Activated CD4-positive, alpha-beta T cell treated with anti-CD3 and anti-CD28 coated beads for 36 hours (primary cell): ENCODE data around the gene DLGAP1. TPM values are rescaled to one million over a fixed set of nuclear protein-coding genes. Genes with fewer than 3 reads are reported as not detected.

ENCODE experiments used
- ATAC-seq: fragments of 200-7000 bp; cut with Tn5 transposase; one replicate; pipeline ENCODE4 v1.10.0; 2021; ENCODE audit warnings: mild to moderate bottlenecking, moderate library complexity
- CTCF ChIA-PET: fragments of 350-600 bp; sonication (Branson Sonifier 250); formaldehyde crosslinking; loops from one replicate; lab custom pipeline; 2021; ENCODE audit warnings: antibody characterized with exemption; lab: Charles Lee
- POLR2A ChIA-PET: fragments of 350-600 bp; sonication (Branson Sonifier 250); formaldehyde crosslinking; loops from one replicate; lab custom pipeline; 2021; ENCODE audit warnings: antibody characterized with exemption, inconsistent platforms; lab: Charles Lee
- DNase-seq: peaks from one replicate; pipeline ENCODE4 v3.0.0-alpha.2; 2020
- H3K27ac Mint-ChIP-seq: one replicate; pipeline ENCODE4 v1.8.0; 2021; ENCODE audit warnings: mixed read lengths
- H3K27me3 Mint-ChIP-seq: one replicate; pipeline ENCODE4 v1.8.0; 2021; ENCODE audit warnings: mixed read lengths
- H3K36me3 Mint-ChIP-seq: one replicate; pipeline ENCODE4 v1.8.0; 2021; ENCODE audit warnings: low read depth, mixed read lengths
- H3K4me1 Mint-ChIP-seq: one replicate; pipeline ENCODE4 v1.8.0; 2021; ENCODE audit warnings: mixed read lengths
- H3K4me3 Mint-ChIP-seq: one replicate; pipeline ENCODE4 v1.8.0; 2021; ENCODE audit warnings: mild to moderate bottlenecking, moderate library complexity, mixed read lengths
- H3K9me3 Mint-ChIP-seq: one replicate; pipeline ENCODE4 v1.8.0; 2021; ENCODE audit warnings: low read depth, mixed read lengths
- intact Hi-C, 2 experiments: fragments of 100-400 bp; cut with DNase I in 1 of 2; cut with micrococcal nuclease in 1 of 2; formaldehyde crosslinking; loops; one replicate each; pipeline versions ENCODE4 v1.14.2 to v1.15.1; 2022 to 2024; cut with DNase I, micrococcal nuclease
- total RNA-seq, 2 experiments: library from RNA; stranded (reverse); gene quantifications; one replicate each; pipeline ENCODE4 v1.2.3, GENCODE V29; 2021

Gene DLGAP1
- total RNA-seq, 2 experiments from 2014 or later: 0.14 TPM; not detected in 1

- ChIA-PET POLR2A (no interaction called here), CTCF (interaction anchor here (0.7 kb wide), 1 partner anchor 598 kb away, joined by 3 read pairs; no protein-coding TSS in a partner anchor)
- H3K27me3 Mint-ChIP-seq: no peaks in the 10 kb centered on the region
- intact Hi-C loops: no loop called here
- H3K36me3 Mint-ChIP-seq: no peaks in the 10 kb centered on the region
- no peak for ATAC-seq
- no peak overlapping the region for H3K27ac Mint-ChIP-seq
- H3K4me1 Mint-ChIP-seq: no peaks in the 10 kb centered on the region
- peaks cover 6% of the 10 kb centered on the region for H3K9me3 Mint-ChIP-seq
- H3K4me3 Mint-ChIP-seq: no peak overlapping the region
- DNase-seq: no peak
Observed at GRCh38 chr18:4203568-4204437, 251.3 kb downstream of the DLGAP1 start.

GRCh38 chr18:4200399-4200798 is 254.7 kb downstream of the DLGAP1 start:
- Mint-ChIP-seq H3K4me1 (no peaks in the 10 kb centered on the region), H3K27me3 (no peaks in the 10 kb centered on the region), H3K36me3 (no peaks in the 10 kb centered on the region), H3K27ac (no peak overlapping the region), H3K9me3 (no peaks in the 10 kb centered on the region), H3K4me3 (no peak overlapping the region)
- DNase-seq (no peak), ATAC-seq (no peak)
- POLR2A ChIA-PET: no interaction called here
- CTCF ChIA-PET: no interaction called here
- intact Hi-C loops: no loop called here

DNA sequence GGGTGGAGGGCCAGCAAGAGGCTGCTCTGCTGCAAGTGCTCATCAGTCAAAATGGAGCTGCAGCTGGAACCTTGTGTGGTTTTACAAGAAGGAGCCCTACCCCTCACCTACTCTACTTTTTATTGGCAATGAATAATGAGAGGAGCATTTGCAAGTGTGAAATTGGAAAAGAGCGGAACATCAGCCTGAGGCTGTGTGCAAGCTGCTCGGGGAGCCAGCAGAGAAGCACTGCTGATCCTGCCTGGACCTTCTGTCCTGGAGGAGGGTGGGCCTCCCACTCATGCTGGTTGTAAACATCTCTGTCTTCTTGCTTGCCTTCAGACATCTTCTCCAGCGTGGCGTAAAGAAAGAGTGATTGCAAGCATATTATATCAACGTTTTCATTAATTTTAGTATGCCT is 256.2 kb downstream of the DLGAP1 start:
- Mint-ChIP-seq H3K9me3 (no peaks in the 10 kb centered on the region), H3K27me3 (no peaks in the 10 kb centered on the region), H3K4me1 (no peaks in the 10 kb centered on the region), H3K27ac (no peak overlapping the region), H3K4me3 (no peak overlapping the region), H3K36me3 (no peaks in the 10 kb centered on the region)
- ATAC-seq (no peak), DNase-seq (no peak)
- POLR2A ChIA-PET: no interaction called here
- CTCF ChIA-PET: no interaction called here
- intact Hi-C loops: loop anchor here in 1 of 2 experiments (5.0 kb wide), 1 partner anchor 52 kb away; no protein-coding TSS in a partner anchor

DNA sequence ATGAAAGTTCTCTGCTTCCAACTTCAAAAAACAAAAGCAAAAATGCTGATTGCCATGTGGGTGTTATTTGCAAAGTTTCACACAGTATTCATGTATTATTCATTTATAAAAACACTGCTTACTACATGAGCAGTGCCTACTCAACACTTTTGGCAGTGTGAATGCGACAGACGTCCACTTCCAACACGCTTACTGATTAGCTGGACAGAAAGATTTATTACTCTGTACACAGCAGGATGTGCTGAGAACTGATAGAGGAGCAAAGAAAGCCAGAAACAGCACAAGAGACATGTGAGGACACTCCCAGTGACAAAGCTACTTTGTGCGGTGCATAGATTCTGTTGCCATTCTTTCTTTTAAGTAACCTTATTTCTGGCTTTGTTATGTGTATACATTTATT is 258.8 kb downstream of the DLGAP1 start:
- Mint-ChIP-seq H3K4me1 (no peaks in the 10 kb centered on the region), H3K27me3 (no peaks in the 10 kb centered on the region), H3K9me3 (no peaks in the 10 kb centered on the region), H3K36me3 (no peaks in the 10 kb centered on the region), H3K27ac (no peak overlapping the region), H3K4me3 (no peak overlapping the region)
- POLR2A ChIA-PET: no interaction called here
- CTCF ChIA-PET: no interaction called here
- DNase-seq (no peak), ATAC-seq (no peak)
- intact Hi-C loops: loop anchor here in 1 of 2 experiments (5.0 kb wide), 1 partner anchor 49 kb away; no protein-coding TSS in a partner anchor

DNA sequence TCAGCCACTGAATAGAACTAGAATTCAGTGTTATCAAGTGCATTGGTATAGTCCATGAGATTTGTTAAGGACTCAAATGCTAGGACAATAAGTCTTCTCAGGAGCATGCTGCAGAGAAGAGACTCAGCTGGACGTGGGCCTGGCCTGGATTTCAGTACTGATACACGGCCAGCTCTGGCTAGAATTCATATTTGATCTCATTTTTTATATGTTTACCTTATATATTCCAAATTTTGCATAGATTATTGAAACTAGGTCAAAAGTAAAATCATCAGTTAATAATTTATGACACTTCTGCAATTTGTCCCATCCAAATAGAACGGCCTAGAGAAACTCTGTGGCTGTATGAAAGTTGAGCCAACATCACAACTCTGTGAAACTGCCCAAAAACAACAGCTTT is 262.0 kb downstream of the DLGAP1 start:
- DNase-seq: no peak
- POLR2A ChIA-PET: no interaction called here
- CTCF ChIA-PET: no interaction called here
- Mint-ChIP-seq H3K27ac (no peak overlapping the region), H3K9me3 (no peaks in the 10 kb centered on the region), H3K27me3 (no peaks in the 10 kb centered on the region), H3K4me1 (no peaks in the 10 kb centered on the region), H3K4me3 (no peak overlapping the region), H3K36me3 (no peaks in the 10 kb centered on the region)
- ATAC-seq: no peak
- intact Hi-C loops: no loop called here

GRCh38 chr18:4181882-4182568 is 273.1 kb downstream of the DLGAP1 start:
- POLR2A ChIA-PET: no interaction called here
- H3K27me3 Mint-ChIP-seq: no peaks in the 10 kb centered on the region
- no peaks in the 10 kb centered on the region for H3K9me3 Mint-ChIP-seq
- DNase-seq: no peak
- intact Hi-C loops: loop anchor here in 1 of 2 experiments (5.0 kb wide), 1 partner anchor 60 kb away; no protein-coding TSS in a partner anchor
- CTCF ChIA-PET: interaction anchor here (0.7 kb wide), 1 partner anchor 9 kb away, joined by 5 read pairs; no protein-coding TSS in a partner anchor
- H3K36me3 Mint-ChIP-seq: no peaks in the 10 kb centered on the region
- ATAC-seq: no peak
- H3K27ac Mint-ChIP-seq: no peak overlapping the region
- H3K4me1 Mint-ChIP-seq: no peaks in the 10 kb centered on the region
- no peak overlapping the region for H3K4me3 Mint-ChIP-seq

- Mint-ChIP-seq H3K27me3 (no peaks in the 10 kb centered on the region), H3K36me3 (no peaks in the 10 kb centered on the region), H3K4me3 (no peak overlapping the region), H3K4me1 (no peaks in the 10 kb centered on the region), H3K27ac (no peak overlapping the region), H3K9me3 (no peaks in the 10 kb centered on the region)
- ChIA-PET POLR2A (no interaction called here), CTCF (interaction anchor here (0.7 kb wide), 1 partner anchor 8 kb away, joined by 5 read pairs; no protein-coding TSS in a partner anchor)
- ATAC-seq: no peak
- intact Hi-C loops: loop anchor here in 1 of 2 experiments (5.0 kb wide), 1 partner anchor 59 kb away; no protein-coding TSS in a partner anchor
- DNase-seq: no peak
Observed at GRCh38 chr18:4181086-4181485, 274.0 kb downstream of the DLGAP1 start.

- no peak for ATAC-seq
- intact Hi-C loops: no loop called here
- Mint-ChIP-seq H3K27me3 (no peaks in the 10 kb centered on the region), H3K27ac (no peak overlapping the region), H3K4me1 (no peaks in the 10 kb centered on the region), H3K9me3 (no peaks in the 10 kb centered on the region), H3K4me3 (no peak overlapping the region), H3K36me3 (no peaks in the 10 kb centered on the region)
- DNase-seq: no peak
- CTCF ChIA-PET: interaction anchor here (0.8 to 1.2 kb wide), 2 partner anchors 9 to 318 kb away, joined by 3 to 5 read pairs; no protein-coding TSS in a partner anchor
- POLR2A ChIA-PET: no interaction called here
Observed at GRCh38 chr18:4172196-4173100, 282.7 kb downstream of the DLGAP1 start.

DNA sequence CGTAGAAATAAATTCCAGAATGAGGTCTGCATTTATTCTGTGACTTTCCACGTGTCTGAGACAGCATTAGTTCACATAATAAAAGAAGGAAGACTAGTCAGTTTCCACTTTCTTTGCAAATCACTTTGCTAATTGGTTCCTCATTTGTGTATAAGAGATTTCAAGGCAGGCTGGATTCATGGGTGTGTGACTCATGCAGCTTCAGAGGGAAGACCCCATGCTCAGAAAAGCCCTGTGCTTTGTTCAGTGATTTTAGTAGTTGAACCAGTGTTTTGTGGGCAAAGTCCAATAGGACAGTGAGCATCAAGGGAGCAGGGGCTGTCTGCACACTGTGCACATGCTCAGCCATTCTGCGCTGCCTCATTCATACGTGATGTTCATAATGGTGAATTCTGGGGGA is 297.8 kb downstream of the DLGAP1 start:
- DNase-seq: no peak
- intact Hi-C loops: no loop called here

GRCh38 chr18:4146797-4147196 is 308.3 kb downstream of the DLGAP1 start:
- intact Hi-C loops: loop anchor here in 1 of 2 experiments (5.0 kb wide), 1 partner anchor 51 kb away; no protein-coding TSS in a partner anchor
- Mint-ChIP-seq H3K9me3 (no peaks in the 10 kb centered on the region), H3K27ac (no peak overlapping the region), H3K4me3 (no peak overlapping the region), H3K27me3 (no peaks in the 10 kb centered on the region), H3K36me3 (no peaks in the 10 kb centered on the region), H3K4me1 (no peaks in the 10 kb centered on the region)
- no peak for ATAC-seq
- ChIA-PET POLR2A (no interaction called here), CTCF (no interaction called here)
- no peak for DNase-seq

More for the DNA sequence above, 297.8 kb downstream of the DLGAP1 start:
- POLR2A ChIA-PET: no interaction called here
- Mint-ChIP-seq H3K36me3 (no peaks in the 10 kb centered on the region), H3K27ac (no peak overlapping the region), H3K4me1 (no peaks in the 10 kb centered on the region), H3K27me3 (no peaks in the 10 kb centered on the region), H3K4me3 (no peak overlapping the region), H3K9me3 (peaks cover 4% of the 10 kb centered on the region)
- no peak for ATAC-seq
- CTCF ChIA-PET: no interaction called here

DNA sequence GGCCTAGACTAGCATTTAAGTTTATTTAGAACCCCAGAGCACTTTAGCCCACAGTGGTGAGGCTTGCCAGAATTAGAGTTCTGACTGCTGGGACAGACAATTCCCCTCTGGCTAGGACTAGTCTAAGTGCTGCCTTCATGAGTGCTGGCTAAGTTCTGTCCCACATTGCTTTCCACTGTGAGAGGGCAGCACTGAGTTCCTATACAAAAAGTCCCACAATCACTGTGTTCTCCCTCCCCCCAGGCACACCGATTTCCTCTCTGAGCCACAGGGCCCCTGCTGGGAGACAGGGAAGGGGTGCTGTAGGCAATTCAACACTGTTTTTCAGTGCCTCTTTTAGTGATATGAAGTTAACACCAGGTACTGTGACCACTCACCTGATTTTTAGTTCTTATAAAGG is 310.9 kb downstream of the DLGAP1 start:
- Mint-ChIP-seq H3K27ac (no peak overlapping the region), H3K4me3 (no peak overlapping the region), H3K4me1 (no peaks in the 10 kb centered on the region), H3K36me3 (no peaks in the 10 kb centered on the region), H3K9me3 (peaks cover under 1% of the 10 kb centered on the region), H3K27me3 (no peaks in the 10 kb centered on the region)
- intact Hi-C loops: no loop called here
- DNase-seq (no peak), ATAC-seq (no peak)
- CTCF ChIA-PET: no interaction called here
- POLR2A ChIA-PET: no interaction called here
